ENCODE data around the gene MVP. TPM values are rescaled to one million over a fixed set of nuclear protein-coding genes. Genes with fewer than 3 reads are reported as not detected.

The MVP gene
- total and polyA plus RNA-seq, 5 donors: 48.2 to 73.9 (median 61.6) TPM

- ATAC-seq (peak; percentile 4 to 39), DNase-seq (peak; percentile 59 to 82 (median 82))
- Histone ChIP-seq H3K4me1 (ENCODE audit: control insufficient read depth, insufficient read depth, low read length) (peaks cover 2% of the 10 kb centered on the region), H3K4me3 (ENCODE audit: low read length) (peak overlapping the region; percentile 60), H3K27ac (ENCODE audit: low read length) (peak overlapping the region; percentile 91), H3K9me3 (ENCODE audit: control insufficient read depth, low read length) (no peaks in the 10 kb centered on the region), H3K27me3 (ENCODE audit: control insufficient read depth, insufficient read depth) (no peaks in the 10 kb centered on the region)
- WGBS: 3% methylated on average over 26 of the region's 26 CpGs
- intact Hi-C loops (cut with DNase I): no loop called here
Observed at GRCh38 chr16:29804455-29805231, 15.6 kb upstream of the MVP start.

- no peaks in the 10 kb centered on the region for H3K27me3 ChIP-seq (ENCODE audit: control insufficient read depth, insufficient read depth)
- H3K27ac ChIP-seq (ENCODE audit: low read length): peak overlapping the region; percentile 91
- H3K9me3 ChIP-seq (ENCODE audit: control insufficient read depth, low read length): no peaks in the 10 kb centered on the region
- WGBS: under 1% methylated on average over 102 of the region's 103 CpGs
- ATAC-seq (peak; percentile 86 to 88), DNase-seq (peak; percentile 98 to 99 (median 99))
- peak overlapping the region; percentile 91 for H3K4me3 ChIP-seq (ENCODE audit: low read length)
- intact Hi-C loops (cut with DNase I): no loop called here
- H3K4me1 ChIP-seq (ENCODE audit: control insufficient read depth, insufficient read depth, low read length): peaks cover 2% of the 10 kb centered on the region
Observed at GRCh38 chr16:29805232-29806098, 14.8 kb upstream of the MVP start.

GRCh38 chr16:29806099-29806579 is 14.1 kb upstream of the MVP start, which contains the start of gene MAZ:
Gene MAZ, plus strand, starts transcription at chr16:29806529. Its CDS starts 173 bp downstream, at chr16:29806702.
- Histone ChIP-seq H3K4me1 (ENCODE audit: control insufficient read depth, insufficient read depth, low read length) (peaks cover 2% of the 10 kb centered on the region), H3K27ac (ENCODE audit: low read length) (peak within 1 kb of the TSS; percentile 89), H3K27me3 (ENCODE audit: control insufficient read depth, insufficient read depth) (no peaks in the 10 kb centered on the region), H3K4me3 (ENCODE audit: low read length) (peak within 1 kb of the TSS; percentile 91), H3K9me3 (ENCODE audit: control insufficient read depth, low read length) (no peaks in the 10 kb centered on the region)
- intact Hi-C loops (cut with DNase I): no loop called here
- DNase-seq: no peak
- no peak for ATAC-seq
- WGBS: 1% methylated on average over 56 of the region's 67 CpGs

GRCh38 chr16:29806641-29807425 is 13.4 kb upstream of the MVP start:
- no peaks in the 10 kb centered on the region for H3K27me3 ChIP-seq (ENCODE audit: control insufficient read depth, insufficient read depth)
- peak overlapping the region; percentile 85 for H3K27ac ChIP-seq (ENCODE audit: low read length)
- H3K9me3 ChIP-seq (ENCODE audit: control insufficient read depth, low read length): no peaks in the 10 kb centered on the region
- WGBS: 2% methylated on average over 99 of the region's 99 CpGs
- H3K4me1 ChIP-seq (ENCODE audit: control insufficient read depth, insufficient read depth, low read length): peaks cover 2% of the 10 kb centered on the region
- peak overlapping the region; percentile 91 for H3K4me3 ChIP-seq (ENCODE audit: low read length)
- DNase-seq (peak; percentile 63 to 87 (median 85)), ATAC-seq (no peak)
- intact Hi-C loops (cut with DNase I): no loop called here

- peaks cover 2% of the 10 kb centered on the region for H3K4me1 ChIP-seq (ENCODE audit: control insufficient read depth, insufficient read depth, low read length)
- H3K4me3 ChIP-seq (ENCODE audit: low read length): peak overlapping the region; percentile 91
- ATAC-seq: peak; percentile 46 to 65
- no peaks in the 10 kb centered on the region for H3K9me3 ChIP-seq (ENCODE audit: control insufficient read depth, low read length)
- WGBS: 1% methylated on average over 69 of the region's 69 CpGs
- DNase-seq: peak; percentile 94 to 97 (median 96)
- intact Hi-C loops (cut with DNase I): no loop called here
- no peaks in the 10 kb centered on the region for H3K27me3 ChIP-seq (ENCODE audit: control insufficient read depth, insufficient read depth)
- H3K27ac ChIP-seq (ENCODE audit: low read length): peak overlapping the region; percentile 85
Observed at GRCh38 chr16:29807426-29808218, 12.6 kb upstream of the MVP start.

GRCh38 chr16:29808219-29808900 is 11.9 kb upstream of the MVP start:
- peaks cover 2% of the 10 kb centered on the region for H3K4me1 ChIP-seq (ENCODE audit: control insufficient read depth, insufficient read depth, low read length)
- ATAC-seq (no peak), DNase-seq (peak; percentile 35 to 76 (median 69))
- peak overlapping the region; percentile 27 for H3K4me3 ChIP-seq (ENCODE audit: low read length)
- no peaks in the 10 kb centered on the region for H3K9me3 ChIP-seq (ENCODE audit: control insufficient read depth, low read length)
- H3K27ac ChIP-seq (ENCODE audit: low read length): peak overlapping the region; percentile 85
- intact Hi-C loops (cut with DNase I): no loop called here
- no peaks in the 10 kb centered on the region for H3K27me3 ChIP-seq (ENCODE audit: control insufficient read depth, insufficient read depth)
- 37% methylated on average over 25 of the region's 25 CpGs for WGBS

GRCh38 chr16:29809031-29809747 is 11.1 kb upstream of the MVP start:
- 75% methylated on average over 31 of the region's 31 CpGs for WGBS
- no peaks in the 10 kb centered on the region for H3K9me3 ChIP-seq (ENCODE audit: control insufficient read depth, low read length)
- H3K27ac ChIP-seq (ENCODE audit: low read length): no peak overlapping the region
- intact Hi-C loops (cut with DNase I): no loop called here
- H3K27me3 ChIP-seq (ENCODE audit: control insufficient read depth, insufficient read depth): no peaks in the 10 kb centered on the region
- H3K4me1 ChIP-seq (ENCODE audit: control insufficient read depth, insufficient read depth, low read length): peaks cover 2% of the 10 kb centered on the region
- H3K4me3 ChIP-seq (ENCODE audit: low read length): no peak overlapping the region
- DNase-seq: peak; percentile 40 to 74 (median 72)
- ATAC-seq: no peak

- Histone ChIP-seq H3K9me3 (ENCODE audit: control insufficient read depth, low read length) (no peaks in the 10 kb centered on the region), H3K27ac (ENCODE audit: low read length) (peak overlapping the region; percentile 63), H3K4me3 (ENCODE audit: low read length) (no peak overlapping the region), H3K27me3 (ENCODE audit: control insufficient read depth, insufficient read depth) (no peaks in the 10 kb centered on the region), H3K4me1 (ENCODE audit: control insufficient read depth, insufficient read depth, low read length) (peaks cover 2% of the 10 kb centered on the region)
- ATAC-seq (no peak), DNase-seq (peak in 2 of 3 donors; percentile 71 to 73)
- intact Hi-C loops (cut with DNase I): loop anchor here in 2 of 4 donors (2.0 to 10.0 kb wide), 2 partner anchors 19 to 185 kb away; partner anchors contain the start of genes HIRIP3 (in 1 of the 2), INO80E (in 1 of the 2) and KIF22 (in 1 of the 2)
- 42% methylated on average over 23 of the region's 23 CpGs for WGBS
Observed at GRCh38 chr16:29809850-29810698, 10.2 kb upstream of the MVP start.
